Measurements from ENCODE around the gene PRICKLE2.

The PRICKLE2 gene

GRCh38 chr3:64224826-64225610, at the start of gene PRICKLE2:
TSS of gene PRICKLE2 (minus strand) at chr3:64225466. CDS start at chr3:64198927, 26,539 bp downstream.
- no peak for TF ChIP-seq CTCF (IDR thresholded peaks at IDR 0.05; ENCODE audit: control insufficient read depth, extremely low read depth, insufficient read depth)
- DNase-seq (ENCODE audit: low read depth): no peak
- H3K4me3 ChIP-seq (ENCODE audit: low read depth, low read length): no peak within 1 kb of the TSS

- no peak overlapping the region for H3K4me3 ChIP-seq (ENCODE audit: low read depth, low read length)
- no peak for DNase-seq (ENCODE audit: low read depth)
- no peak for TF ChIP-seq CTCF (IDR thresholded peaks at IDR 0.05; ENCODE audit: control insufficient read depth, extremely low read depth, insufficient read depth)
These were observed 47.6 kb upstream of the PRICKLE2 start for GRCh38 chr3:64272842-64273241.

- no peak for DNase-seq (ENCODE audit: low read depth)
- H3K4me3 ChIP-seq (ENCODE audit: low read depth, low read length): no peak overlapping the region
- TF ChIP-seq CTCF (IDR thresholded peaks at IDR 0.05; ENCODE audit: control insufficient read depth, extremely low read depth, insufficient read depth): no peak
These were observed 47.0 kb upstream of the PRICKLE2 start for GRCh38 chr3:64272271-64272670.

- no peak overlapping the region for H3K4me3 ChIP-seq (ENCODE audit: low read depth, low read length)
- no peak for TF ChIP-seq CTCF (IDR thresholded peaks at IDR 0.05; ENCODE audit: control insufficient read depth, extremely low read depth, insufficient read depth)
- no peak for DNase-seq (ENCODE audit: low read depth)
These were observed 46.4 kb upstream of the PRICKLE2 start for GRCh38 chr3:64271631-64272030.

- no peak for TF ChIP-seq CTCF (IDR thresholded peaks at IDR 0.05; ENCODE audit: control insufficient read depth, extremely low read depth, insufficient read depth)
- no peak for DNase-seq (ENCODE audit: low read depth)
- H3K4me3 ChIP-seq (ENCODE audit: low read depth, low read length): no peak overlapping the region
These were observed 45.6 kb upstream of the PRICKLE2 start for GRCh38 chr3:64270866-64271260.

- no peak for TF ChIP-seq CTCF (IDR thresholded peaks at IDR 0.05; ENCODE audit: control insufficient read depth, extremely low read depth, insufficient read depth)
- no peak overlapping the region for H3K4me3 ChIP-seq (ENCODE audit: low read depth, low read length)
- DNase-seq (ENCODE audit: low read depth): no peak
These were observed 45.0 kb upstream of the PRICKLE2 start for GRCh38 chr3:64270142-64270865.

Data from LNCaP clone FGC (cell line).